ENCODE measurements around the gene IL12A.

Gene IL12A

DNA sequence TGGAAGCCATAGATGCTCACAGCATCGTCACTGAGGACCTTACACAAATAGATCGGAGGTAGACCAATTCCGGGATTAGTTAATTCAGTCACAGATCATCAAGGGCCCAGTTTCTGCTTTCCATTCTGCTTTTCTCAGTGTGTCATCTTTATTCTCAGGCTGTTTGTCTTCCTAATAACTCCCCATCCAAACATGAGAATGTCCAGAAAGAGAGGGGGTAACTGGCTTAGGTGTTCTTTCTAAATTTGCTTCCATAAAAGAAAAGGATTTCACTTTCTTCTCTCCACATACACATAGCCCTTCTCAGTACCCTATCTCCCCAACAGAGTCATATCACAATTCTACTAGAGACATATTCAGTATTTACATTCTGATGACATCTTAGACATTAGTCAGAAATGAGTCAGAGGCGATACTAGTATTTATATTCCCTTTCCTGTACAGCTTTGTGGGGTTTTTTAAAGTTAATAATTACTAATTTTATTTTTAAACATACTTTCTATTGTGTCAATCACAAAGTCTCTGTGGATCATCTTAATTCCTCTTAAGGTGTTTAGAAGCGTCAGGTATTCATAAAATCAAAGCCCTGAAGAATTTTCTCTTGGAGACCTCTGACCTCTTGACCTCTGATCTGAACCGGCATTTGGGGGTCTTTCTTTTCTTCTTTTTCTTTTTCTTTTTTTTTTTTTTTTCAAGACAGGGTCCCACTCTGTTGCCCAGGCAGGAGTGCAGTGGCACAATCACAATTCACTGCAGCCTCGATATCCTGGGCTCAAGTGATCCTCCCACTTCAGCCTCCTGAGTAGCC is 24.3 kb upstream of the IL12A start:
- no peak for DNase-seq
- Histone ChIP-seq H3K36me3 (no peaks in the 10 kb centered on the region), H3K9me3 (no peaks in the 10 kb centered on the region), H3K27me3 (no peaks in the 10 kb centered on the region), H3K4me1 (no peaks in the 10 kb centered on the region), H3K27ac (no peak overlapping the region), H3K4me3 (no peak overlapping the region)
- intact Hi-C loops (cut with DNase I; ENCODE audit: low total_unique reads): no loop called here
- TF ChIP-seq, protein P1, sequence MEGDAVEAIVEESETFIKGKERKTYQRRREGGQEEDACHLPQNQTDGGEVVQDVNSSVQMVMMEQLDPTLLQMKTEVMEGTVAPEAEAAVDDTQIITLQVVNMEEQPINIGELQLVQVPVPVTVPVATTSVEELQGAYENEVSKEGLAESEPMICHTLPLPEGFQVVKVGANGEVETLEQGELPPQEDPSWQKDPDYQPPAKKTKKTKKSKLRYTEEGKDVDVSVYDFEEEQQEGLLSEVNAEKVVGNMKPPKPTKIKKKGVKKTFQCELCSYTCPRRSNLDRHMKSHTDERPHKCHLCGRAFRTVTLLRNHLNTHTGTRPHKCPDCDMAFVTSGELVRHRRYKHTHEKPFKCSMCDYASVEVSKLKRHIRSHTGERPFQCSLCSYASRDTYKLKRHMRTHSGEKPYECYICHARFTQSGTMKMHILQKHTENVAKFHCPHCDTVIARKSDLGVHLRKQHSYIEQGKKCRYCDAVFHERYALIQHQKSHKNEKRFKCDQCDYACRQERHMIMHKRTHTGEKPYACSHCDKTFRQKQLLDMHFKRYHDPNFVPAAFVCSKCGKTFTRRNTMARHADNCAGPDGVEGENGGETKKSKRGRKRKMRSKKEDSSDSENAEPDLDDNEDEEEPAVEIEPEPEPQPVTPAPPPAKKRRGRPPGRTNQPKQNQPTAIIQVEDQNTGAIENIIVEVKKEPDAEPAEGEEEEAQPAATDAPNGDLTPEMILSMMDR (IDR thresholded peaks at IDR 0.05): no peak

DNA sequence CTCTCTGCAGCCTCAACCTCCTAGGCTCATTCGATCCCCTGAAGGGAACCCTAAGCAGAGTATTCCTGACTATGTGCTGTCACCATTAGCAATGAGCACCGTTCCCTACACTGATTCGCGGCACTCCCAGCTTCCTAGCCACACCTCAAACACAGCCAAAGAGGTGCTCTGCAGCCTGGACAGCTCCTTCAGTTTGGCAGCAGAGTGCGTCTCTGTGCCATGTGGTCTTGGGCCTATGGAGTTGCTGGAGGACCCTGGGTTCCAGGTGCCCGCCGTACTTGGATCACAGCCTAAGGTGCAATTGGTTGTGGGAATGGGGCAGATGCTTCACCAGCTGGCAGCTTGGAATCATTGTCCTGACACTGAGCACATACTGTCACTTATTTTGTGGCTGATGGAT is 17.3 kb upstream of the IL12A start:
- Histone ChIP-seq H3K9me3 (no peaks in the 10 kb centered on the region), H3K27ac (no peak overlapping the region), H3K36me3 (no peaks in the 10 kb centered on the region), H3K4me3 (no peak overlapping the region), H3K27me3 (no peaks in the 10 kb centered on the region), H3K4me1 (no peaks in the 10 kb centered on the region)
- no peak for DNase-seq
- TF ChIP-seq, protein P1 (IDR thresholded peaks at IDR 0.05): no peak
- intact Hi-C loops (cut with DNase I; ENCODE audit: low total_unique reads): no loop called here

DNA sequence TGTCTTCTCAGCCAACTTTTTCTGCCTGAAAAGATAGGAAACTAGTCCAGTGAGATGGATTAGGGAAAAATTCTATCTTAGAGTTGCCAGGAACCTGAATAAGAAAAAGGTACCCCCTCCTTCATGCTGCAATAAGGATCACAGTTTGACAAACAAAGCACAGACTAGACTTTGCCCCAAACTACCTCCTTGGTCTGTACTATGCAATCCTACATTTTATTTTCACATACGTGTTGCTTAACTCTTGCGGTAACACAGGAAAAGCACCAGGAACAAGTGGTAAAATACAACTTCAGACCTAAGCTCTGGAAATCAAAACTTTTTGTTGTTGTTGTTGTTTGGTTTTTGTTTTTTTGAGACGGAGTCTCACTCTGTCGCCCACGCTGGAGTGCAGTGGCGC is 11.3 kb upstream of the IL12A start:
- TF ChIP-seq, protein P1 (IDR thresholded peaks at IDR 0.05): no peak
- H3K36me3 ChIP-seq: no peaks in the 10 kb centered on the region
- no peak overlapping the region for H3K27ac ChIP-seq
- H3K4me3 ChIP-seq: no peak overlapping the region
- intact Hi-C loops (cut with DNase I; ENCODE audit: low total_unique reads): no loop called here
- no peak for DNase-seq
- H3K27me3 ChIP-seq: no peaks in the 10 kb centered on the region
- H3K9me3 ChIP-seq: no peaks in the 10 kb centered on the region
- H3K4me1 ChIP-seq: no peaks in the 10 kb centered on the region

DNA sequence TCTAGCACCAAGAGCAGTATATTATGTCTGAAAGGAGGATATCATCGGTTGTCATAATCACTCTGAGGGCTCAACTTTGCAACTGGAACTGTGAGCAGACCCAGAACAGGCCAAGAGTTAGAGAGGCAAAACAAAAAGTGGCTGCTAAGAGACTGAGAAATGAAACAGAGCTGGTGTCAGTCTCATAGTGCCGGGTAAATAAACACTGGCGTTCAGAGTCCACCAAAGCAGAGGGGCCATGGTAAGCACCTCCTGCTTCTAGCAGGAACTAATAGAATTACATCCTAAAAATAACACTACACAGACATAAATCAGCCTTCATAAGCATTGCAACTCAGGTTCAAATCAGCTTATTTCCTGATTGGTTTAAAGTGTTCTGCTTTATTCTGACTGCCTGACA is 10.3 kb upstream of the IL12A start:
- H3K27me3 ChIP-seq: no peaks in the 10 kb centered on the region
- no peaks in the 10 kb centered on the region for H3K36me3 ChIP-seq
- no peak overlapping the region for H3K27ac ChIP-seq
- no peak overlapping the region for H3K4me3 ChIP-seq
- DNase-seq: no peak
- H3K4me1 ChIP-seq: no peaks in the 10 kb centered on the region
- intact Hi-C loops (cut with DNase I; ENCODE audit: low total_unique reads): no loop called here
- H3K9me3 ChIP-seq: no peaks in the 10 kb centered on the region
- TF ChIP-seq, protein P1 (IDR thresholded peaks at IDR 0.05): no peak

DNA sequence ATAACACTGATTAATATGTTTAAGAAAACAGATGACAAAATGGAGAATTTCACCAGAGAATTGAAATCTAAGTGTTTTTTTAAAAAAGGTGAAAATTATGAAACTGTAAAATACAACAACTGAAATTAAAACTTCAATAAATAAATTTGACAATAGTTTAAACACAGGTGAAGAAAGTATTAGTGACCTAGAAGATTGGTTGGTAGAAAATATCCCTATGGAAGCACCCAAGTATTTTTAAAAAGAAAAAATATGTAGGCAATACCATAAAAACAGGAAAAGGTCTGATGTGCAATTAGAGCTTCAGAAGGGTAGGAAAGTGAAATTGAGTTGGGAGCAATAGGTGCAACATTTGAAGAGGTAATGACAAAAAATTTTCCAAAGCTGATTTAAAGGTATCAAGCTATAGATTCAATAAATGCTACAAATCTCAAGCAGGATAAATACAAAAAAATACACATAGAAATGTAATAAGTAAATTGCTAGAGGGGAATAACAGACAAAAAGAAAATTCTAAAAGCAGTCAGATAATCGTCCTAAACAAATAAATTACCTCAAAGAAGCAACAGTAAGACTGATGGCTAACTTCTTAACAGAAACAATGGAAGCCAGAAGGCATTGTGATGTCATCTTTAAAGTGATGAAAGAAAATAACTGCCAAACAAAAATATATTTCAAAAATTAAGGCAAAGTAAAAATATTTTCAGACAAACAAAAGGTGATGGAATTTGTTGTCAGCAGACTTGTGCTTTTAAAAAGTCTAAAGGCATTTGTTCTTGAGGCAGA is 9.5 kb upstream of the IL12A start:
- no peaks in the 10 kb centered on the region for H3K36me3 ChIP-seq
- H3K4me1 ChIP-seq: no peaks in the 10 kb centered on the region
- H3K27me3 ChIP-seq: no peaks in the 10 kb centered on the region
- no peaks in the 10 kb centered on the region for H3K9me3 ChIP-seq
- TF ChIP-seq, protein P1 (IDR thresholded peaks at IDR 0.05): no peak
- H3K27ac ChIP-seq: no peak overlapping the region
- H3K4me3 ChIP-seq: no peak overlapping the region
- intact Hi-C loops (cut with DNase I; ENCODE audit: low total_unique reads): no loop called here
- no peak for DNase-seq
